GM18499 (cell line): ENCODE measurements around the gene PTTG1IP.

ENCODE experiments used
- ATAC-seq: cut with Tn5 transposase; IDR thresholded peaks from one replicate; pipeline ENCODE4 v1.9.1; 2021; ENCODE audit warnings: moderate number of reproducible peaks; ENCODE audit not compliant: insufficient read depth, unreplicated experiment

Gene PTTG1IP

DNA sequence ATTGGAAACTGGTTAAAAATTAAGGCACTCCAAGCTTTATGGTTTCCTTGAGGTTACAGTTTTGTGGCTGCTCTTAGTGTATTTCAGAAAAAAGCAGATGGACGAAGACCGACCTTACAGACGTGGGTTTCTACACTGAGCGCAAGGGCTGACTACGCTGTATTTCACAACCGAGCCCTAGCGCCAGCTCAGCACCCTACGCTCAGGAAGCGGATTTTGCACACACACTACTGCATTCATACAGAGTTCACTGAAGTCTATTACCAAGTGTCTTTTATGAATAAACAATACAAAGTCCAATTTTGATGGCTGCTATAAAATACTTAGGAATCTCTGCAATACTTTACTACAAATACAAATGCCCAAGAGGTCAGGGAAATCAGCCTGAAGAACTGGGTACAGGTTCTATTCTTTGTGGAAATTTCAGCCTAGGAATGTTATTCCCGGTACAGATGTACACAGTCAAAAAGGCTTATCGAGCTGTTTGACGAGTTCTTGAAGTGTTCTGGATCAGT lies 23.8 kb downstream of the PTTG1IP start:
- ATAC-seq = no peak

DNA sequence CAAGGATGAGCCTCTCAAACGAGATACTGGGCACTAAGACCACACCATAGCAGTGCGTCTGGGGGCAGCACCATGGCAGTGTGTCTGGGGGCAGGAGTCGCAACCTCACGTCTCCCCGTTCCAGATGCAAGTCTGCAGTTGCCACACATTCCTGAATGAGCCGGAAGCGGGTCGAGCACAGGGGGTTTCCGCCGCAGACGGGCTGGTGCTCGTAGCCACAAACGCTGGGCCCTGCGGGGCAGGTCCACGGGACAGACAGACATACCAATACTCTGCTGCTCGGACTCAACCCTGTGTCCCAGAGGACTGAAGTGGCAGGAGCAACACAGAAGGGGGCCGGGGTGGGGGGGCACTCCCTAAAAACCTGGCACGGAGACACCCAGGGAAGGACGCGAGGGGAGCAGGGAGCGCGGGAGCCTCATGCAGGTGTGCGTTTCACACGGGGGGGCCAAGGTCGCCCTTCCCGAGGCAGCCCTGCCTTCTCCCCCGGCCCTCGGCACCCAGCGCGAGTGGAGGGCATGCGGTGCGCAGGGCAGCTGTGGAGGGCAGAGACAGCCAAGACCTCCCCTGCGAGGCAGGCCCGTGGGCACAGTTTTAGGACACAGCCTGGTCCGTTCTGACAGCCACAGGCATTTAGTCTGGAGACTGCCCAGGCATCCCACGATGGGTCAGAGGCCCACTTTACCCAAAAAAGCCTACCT lies 24.5 kb downstream of the PTTG1IP start:
- no peak for ATAC-seq

DNA sequence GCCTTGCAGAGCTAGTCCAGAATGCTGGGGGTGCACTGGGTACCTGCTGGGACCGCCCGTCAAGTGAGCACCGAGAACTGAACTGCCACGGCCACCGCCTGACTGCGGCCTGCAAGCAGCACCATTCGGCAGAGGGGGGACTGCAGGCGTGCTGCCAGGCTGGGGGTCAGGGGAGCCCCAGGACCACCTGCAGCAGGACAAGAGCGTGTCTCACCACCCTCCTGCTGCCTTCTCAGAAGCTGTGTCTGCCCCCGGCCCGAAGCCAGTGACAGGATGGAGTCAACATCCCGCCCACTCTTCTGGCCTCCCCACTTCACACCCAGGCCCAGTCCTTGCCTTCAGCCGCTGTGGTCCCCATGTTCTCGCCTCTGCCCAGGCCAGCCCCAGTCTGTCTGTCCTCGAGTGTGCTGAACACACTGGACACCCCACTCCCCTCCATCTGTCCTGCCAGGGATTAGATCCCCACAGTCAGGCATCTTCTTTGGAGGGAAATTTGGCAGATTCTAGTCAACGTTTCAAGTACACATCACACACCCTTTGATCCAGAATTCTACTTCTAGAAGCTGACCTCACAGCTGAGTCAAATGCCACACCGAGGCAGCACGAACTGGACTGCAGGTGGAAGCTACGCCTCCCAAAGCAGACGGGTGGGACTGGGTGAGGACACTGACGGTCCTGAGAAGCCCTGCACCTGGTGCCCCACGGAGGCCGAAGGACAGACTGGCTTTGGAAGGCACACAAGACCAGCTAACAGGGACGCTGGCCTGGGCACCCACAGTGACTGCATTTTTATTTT lies 26.0 kb downstream of the PTTG1IP start:
- ATAC-seq = no peak

DNA sequence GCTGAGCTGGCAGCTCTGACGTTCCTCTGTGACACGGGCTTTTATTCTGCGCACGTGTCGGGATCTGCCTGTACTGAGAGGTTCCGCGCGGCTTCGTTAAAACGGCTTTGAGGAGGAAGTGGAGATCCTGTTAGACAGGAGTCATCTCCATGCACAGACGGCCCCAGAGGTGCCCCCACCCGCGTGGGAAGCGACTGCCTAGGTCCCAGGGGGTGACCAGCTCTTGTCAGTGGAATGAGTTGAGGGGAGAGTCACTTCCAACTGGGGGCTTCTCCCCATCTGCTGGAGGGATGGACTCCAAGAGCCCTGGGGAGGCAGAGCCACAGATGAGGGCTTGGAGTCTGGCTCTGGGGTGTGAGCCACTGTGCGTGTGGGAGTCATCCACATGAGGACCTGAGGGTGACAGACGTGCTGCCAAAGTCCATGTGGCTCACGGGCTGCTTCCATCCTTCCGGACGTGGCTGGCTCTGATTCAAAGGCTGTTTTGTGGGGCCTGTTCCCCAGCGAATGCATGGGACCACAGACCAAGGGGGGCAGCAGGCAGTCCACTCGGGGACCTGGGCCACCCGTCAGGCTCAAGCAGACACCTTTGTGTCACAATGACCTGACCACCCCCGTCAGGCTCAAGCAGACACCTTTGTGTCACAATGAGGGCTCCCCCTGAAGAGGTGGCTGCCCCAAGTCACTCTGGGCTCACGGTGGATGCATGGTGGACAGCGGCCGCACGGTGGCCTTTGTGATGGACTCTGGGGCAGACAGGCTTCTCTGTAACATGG lies 26.8 kb downstream of the PTTG1IP start:
- no peak for ATAC-seq

DNA sequence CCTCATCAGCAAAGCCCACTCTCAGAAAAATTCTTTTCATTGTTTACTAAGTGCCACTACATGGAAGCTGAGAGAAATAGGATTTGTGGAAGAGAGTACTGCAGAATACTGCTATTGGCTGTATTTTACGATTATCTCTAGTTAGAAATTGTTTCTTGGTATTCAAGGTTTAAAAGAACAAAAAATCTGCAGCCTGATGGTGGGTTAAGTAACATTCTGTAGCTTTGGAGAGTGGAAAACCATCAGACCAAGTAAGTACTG lies 27.3 kb downstream of the PTTG1IP start:
- ATAC-seq = no peak

DNA sequence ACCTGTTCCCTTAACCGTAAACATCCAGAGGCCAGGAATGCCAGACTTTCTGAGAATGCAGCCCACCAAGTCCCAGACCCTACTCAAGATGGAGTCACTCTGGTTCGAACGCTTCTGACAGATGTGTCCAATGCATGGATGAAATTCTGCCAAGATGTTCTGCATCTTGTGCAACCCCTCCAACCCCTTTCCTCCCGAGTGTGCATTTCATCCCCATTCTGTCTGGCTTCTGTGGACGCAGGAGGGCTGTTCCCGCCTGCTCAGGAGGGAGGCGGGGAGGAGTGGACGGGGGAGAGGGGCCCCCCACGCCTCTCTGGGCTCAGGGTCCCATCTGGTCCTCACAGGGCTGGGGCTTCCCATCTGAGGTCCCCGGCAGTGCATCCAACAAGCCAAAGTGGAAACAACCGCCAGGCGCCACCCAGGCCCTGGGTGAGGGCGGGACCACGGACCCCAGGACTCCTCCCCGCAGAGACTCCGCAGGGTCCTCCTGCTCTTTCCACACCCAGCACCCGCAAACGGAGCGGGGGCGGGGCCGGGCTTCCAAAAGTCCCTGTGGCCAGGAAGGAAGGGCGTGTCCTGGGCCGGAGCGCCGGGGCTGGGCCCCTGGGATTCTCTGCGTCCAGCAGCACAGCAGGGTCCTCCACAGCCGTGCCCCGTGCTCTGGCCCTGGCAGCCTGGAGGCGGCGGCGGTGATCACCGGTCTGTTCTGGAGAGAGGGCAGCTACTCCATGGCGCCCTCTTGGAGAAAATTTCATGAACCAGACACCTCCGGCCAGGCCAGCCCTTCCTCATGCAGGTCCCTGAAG lies 27.9 kb downstream of the PTTG1IP start:
- no peak for ATAC-seq

DNA sequence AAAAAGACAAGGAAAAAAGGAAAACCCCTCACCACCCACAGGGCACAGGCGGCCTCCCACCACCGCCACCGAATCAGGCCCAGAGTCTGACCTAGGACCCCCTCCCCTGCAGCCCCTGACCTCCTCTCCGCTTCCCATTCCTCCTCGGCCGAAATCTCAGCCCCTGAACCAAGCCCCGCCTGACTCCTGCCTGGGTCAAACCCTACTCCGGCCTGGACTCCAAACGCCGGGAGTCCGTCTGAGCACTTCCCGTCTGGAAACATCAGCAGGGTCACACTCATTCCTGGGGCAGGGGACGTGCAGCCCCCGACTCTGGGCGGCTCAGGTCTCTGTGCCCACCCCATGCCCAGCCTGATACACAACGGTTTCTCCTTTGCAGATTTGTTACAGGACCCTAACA lies 29.2 kb downstream of the PTTG1IP start:
- ATAC-seq = no peak

DNA sequence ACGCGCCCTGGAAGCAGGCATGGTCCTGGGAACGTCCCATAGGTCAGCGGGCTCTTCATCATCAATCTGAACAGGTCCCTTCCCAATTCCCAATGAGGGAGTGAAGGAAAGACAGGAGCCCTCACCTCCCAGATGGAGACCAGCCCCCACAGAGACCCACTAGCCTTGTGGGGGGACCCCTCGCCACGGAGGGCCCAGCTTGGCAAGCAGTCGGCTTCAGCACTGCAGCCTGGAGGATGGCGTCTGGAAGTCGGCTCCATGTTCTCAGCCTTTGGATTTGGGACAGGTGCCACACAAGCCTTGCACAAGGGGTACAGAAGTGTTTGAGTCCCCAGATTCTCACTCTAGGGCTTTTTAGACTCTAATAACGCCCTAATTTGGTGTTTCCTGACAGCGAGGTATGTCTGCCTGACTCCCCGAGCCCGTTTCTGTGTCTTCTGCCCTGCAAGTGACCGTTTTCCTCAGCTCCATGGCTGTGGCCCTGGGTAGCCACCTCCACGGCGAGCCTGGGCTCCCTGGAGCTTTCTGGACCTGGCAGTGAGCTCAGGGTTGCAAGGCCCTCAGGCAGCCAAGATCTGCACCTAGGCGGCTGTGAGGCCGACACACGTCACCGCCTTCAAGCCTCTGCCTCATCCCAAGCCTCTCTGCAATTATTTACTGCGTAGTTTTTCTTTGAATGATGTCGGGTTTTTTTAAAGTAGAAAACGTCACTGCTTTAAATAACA lies 30.6 kb downstream of the PTTG1IP start:
- no peak for ATAC-seq

DNA sequence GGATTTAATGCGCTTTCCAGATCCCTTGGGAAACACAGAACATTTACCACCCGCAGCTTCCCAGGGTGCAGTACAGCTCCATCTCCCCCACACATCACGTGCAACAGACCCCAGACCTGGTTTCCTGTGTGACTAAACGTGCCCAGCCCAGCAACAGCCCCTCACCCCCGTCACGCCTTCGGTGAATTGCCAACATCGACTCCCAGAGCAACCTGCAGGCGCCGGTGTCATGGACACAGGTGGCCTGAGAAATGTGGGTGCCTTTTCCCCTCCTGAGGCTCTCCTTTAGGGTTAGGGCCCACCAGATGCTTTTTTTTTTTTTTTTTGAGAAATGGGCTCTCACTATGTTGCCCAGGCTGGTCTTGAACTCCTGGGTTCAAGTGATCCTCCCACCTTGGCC lies 31.4 kb downstream of the PTTG1IP start:
- ATAC-seq = no peak

DNA sequence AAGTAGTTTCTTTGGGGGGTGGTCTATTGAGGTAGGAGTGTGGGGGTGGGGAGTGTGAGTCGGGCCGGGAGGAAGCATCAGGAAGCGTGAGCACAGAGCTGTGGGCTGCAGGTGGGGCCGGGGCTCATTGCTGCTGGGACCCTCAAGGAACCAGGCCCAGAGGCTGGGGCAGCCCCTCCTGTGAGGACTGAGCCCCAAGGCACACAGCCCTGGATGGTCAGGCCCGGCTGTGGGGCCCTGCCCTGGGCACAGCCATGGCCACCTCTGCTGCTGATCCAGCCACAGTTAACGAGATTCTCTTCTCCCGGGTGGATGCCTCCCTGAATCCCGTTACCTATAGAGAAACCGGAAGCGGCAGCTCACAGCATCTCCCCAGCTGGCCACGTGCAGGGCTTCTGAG lies 32.7 kb downstream of the PTTG1IP start:
- ATAC-seq = no peak

DNA sequence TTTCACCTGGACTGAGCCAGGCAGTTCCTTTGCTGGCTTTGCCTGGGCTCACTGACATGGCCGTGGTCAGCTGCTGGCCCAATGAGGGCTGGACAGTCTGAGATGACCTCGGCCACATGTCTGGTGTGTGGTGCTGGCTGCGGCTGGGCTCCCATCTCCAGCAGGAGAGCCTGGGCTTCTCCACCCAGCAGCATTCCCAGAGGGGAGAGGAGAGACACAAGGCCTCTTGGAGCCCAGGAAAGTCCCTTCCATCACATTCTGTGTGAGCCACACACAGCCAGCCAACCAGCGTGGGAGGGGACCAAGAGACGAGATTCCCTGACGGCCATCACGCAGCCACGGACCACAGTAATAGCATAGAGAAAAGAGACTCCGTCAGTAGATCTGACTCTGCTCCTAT lies 34.5 kb downstream of the PTTG1IP start:
- ATAC-seq = no peak

DNA sequence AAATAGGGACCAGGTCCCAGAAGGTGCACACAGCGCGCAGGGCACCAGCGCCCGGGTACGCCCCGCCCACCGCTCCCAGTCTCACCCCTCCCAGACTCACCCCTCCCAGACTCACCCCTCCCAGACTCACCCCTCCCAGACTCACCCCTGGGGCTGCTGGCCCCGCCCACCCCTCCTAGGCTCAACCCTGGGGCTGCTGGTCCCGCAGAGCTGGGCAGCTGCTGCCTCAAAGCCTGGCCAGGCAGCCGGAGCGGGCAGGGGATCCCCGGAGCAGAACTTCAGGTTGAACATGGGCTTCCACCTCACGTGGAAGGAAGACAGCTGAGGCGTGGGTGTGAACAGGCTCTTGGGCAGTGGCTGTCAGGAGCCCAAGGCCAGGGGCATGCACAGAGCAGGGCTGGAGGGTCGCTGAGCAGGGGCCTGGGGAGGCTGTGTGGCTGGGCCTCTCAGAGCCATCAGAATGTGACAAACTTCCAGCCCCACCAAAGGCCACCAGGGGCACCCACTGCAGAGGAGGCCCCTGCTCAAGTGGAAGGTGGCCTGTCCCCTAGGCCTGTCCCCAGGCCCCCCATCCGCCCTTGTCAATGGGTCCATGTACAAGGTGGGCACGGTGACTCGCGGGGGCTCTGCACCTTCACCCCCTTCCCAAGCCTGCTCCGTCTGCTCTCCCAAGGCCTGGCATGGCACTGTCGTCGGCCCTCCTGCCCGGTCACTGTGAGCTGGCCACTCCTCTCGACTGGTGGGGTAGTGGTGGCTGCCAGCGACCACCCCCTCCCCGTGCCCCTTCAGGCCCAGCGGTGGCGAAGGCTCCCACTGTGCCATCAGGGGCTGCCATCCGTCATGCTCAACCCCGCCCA lies 35.2 kb downstream of the PTTG1IP start:
- no peak for ATAC-seq

DNA sequence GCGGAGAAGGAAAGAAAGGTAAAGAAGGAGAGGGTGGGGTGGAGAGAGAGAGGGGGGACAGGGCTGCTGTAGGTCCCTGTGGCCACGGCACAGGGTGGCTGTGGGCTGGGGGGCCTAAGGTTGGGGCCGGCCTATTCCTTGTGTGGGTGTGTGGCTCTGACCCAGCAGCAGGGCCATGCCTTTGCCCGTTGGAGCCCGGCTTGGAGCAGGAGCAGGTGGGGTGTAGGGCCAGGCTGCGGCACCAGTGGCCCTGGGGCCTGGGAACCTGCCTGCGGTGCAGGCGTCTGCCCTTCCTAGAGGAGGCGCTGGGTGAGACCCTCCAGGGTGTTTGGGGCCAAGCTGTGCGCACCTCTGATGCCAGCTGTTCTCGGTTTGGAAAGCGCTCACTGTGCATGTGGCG lies 36.0 kb downstream of the PTTG1IP start:
- no peak for ATAC-seq

DNA sequence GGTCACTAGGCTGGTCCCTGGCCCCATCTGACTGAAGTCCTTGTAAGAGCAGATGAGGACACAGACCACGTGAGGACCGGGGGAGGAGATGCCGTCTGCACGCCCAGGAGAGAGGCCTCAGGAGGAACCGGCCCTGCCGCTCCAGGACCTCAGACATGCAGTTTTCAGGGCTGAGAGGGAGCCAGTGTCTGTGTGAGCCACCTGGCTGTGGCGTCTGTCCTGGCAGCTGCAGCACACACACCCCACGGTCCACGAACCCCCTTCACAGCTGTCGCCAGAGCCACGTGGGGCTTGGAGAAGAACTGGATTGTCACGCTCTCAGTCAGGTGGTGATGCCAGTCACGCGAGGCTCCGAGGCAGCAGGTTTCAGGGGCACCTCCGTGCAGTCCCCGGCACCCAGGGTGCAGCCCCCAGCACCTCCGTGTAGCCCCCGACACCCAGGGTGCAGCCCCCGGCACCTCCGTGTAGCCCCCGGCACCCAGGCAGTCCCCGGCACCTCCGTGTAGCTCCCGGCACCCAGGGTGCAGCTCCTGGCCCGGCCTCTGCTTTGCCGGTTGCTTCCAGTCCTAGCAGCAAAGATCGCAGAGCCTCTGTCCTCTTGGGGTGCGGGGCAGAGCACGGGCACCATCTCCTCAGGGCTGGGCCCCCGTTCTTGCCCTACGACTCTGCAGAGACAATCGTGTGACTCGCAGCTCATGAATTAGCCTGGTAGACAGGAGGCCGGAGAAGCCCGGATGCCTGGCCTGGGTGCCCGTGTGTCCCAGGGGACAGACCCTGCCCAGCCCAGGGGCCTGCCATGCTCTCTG lies 36.6 kb downstream of the PTTG1IP start:
- ATAC-seq = no peak

DNA sequence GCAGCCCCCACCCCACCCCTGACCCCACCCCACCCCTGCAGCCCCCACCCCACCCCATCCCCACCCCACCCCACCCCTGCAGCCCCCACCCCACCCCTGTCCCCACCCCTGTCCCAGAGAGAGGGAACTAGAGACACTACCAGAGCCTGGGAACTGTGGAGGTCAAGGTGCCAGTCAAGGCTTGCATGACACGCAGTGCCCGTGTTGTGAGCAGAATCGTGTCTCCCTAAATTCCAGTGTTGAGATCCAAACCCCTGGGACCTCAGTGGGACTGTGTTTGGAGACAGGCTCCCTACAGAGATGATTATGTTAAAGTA lies 37.2 kb downstream of the PTTG1IP start:
- ATAC-seq = no peak

DNA sequence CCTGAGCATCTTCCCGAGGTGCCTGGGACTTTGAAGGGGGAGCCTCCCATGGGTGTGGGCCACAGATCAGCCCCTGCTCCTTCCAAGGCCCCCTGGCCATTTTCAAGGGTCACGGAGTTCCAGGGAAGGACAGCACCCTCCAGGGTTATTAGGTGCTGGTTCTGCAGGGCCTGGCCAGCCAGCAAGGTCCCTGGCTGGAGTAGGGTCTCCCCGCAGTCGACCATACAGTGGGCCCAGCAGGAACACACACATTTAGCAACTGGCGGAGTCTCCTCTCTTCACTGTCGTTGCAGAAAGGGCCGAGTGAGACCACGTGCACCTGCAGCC lies 37.9 kb downstream of the PTTG1IP start:
- no peak for ATAC-seq

DNA sequence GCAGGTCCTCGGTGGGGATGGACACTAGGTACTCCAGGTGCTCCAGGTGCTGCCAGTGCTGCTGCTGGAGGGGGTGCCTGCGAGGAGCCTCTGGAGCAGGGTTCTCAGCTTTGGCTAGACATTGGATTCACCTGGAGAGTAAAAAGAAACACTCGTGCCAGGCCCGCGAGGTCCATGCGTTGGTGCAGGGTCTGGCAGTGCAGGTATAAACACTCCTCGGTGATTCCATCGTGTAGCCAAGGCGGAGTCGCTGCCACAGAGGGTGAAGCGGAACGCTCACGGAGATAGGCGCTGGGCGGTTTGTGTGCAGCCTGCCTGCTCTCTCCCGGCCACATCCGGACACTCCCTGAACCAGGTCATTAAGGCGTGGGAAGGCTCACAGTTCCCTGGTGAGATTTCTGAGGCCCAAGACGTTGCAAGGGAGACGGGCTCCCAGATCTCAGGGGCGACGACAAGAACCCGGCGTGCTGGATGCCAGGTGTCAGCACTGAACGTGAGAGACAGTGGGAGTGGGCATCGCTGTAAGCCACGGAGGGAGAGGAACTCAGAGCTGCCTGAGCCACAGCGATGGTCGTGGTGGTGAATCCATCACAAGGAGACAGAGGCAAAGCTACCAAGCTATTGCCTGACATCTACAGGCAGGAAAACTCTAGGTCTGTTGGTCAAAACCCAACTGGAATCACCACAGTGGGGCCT lies 38.4 kb downstream of the PTTG1IP start:
- no peak for ATAC-seq
